HS-27A (cell line): ENCODE results near the gene ELP1.
"Not testable (repeated sequence)": the region's sequence is repeated elsewhere in the genome, so short reads cannot be mapped to it uniquely, and the experiment has no call there.

Experiments used
- DNase-seq: peaks from one replicate; pipeline ENCODE4 v3.0.0-alpha.2; 2012; ENCODE audit warnings: low read depth, missing footprints

Gene ELP1

GRCh38 chr9:108854094-108854493 is 79.8 kb downstream of the ELP1 start:
- no peak for DNase-seq

GRCh38 chr9:108852079-108852478 is 81.8 kb downstream of the ELP1 start:
- no peak for DNase-seq

- no peak for DNase-seq
Measured at GRCh38 chr9:108851138-108851537, 82.8 kb downstream of the ELP1 start.

- no peak for DNase-seq
Measured at GRCh38 chr9:108850293-108850897, 83.5 kb downstream of the ELP1 start.

GRCh38 chr9:108848296-108848695 is 85.6 kb downstream of the ELP1 start:
- not testable (repeated sequence) for DNase-seq

- no peak for DNase-seq
Measured at GRCh38 chr9:108845947-108846346, 88.0 kb downstream of the ELP1 start.

- DNase-seq = no peak
Measured at GRCh38 chr9:108845507-108845906, 88.4 kb downstream of the ELP1 start.

- no peak for DNase-seq
Measured at GRCh38 chr9:108844856-108845255, 89.1 kb downstream of the ELP1 start.

GRCh38 chr9:108844391-108844790 is 89.5 kb downstream of the ELP1 start:
- no peak for DNase-seq

GRCh38 chr9:108842610-108843295 is 91.2 kb downstream of the ELP1 start:
- DNase-seq = no peak

GRCh38 chr9:108839561-108839960 is 94.4 kb downstream of the ELP1 start:
- DNase-seq = not testable (repeated sequence)

- no peak for DNase-seq
Measured at GRCh38 chr9:108838017-108838416, 95.9 kb downstream of the ELP1 start.

- no peak for DNase-seq
Measured at GRCh38 chr9:108837530-108837929, 96.4 kb downstream of the ELP1 start.

- no peak for DNase-seq
Measured at GRCh38 chr9:108836781-108837180, 97.1 kb downstream of the ELP1 start.

GRCh38 chr9:108836319-108836718 is 97.6 kb downstream of the ELP1 start:
- no peak for DNase-seq

GRCh38 chr9:108835831-108836230 is 98.1 kb downstream of the ELP1 start:
- no peak for DNase-seq

- DNase-seq = no peak
Measured at GRCh38 chr9:108834959-108835665, 98.8 kb downstream of the ELP1 start.

GRCh38 chr9:108832179-108832500 is 101.8 kb downstream of the ELP1 start:
- DNase-seq = no peak

- no peak for DNase-seq
Measured at GRCh38 chr9:108831496-108832178, 102.3 kb downstream of the ELP1 start.

GRCh38 chr9:108830272-108830671 is 103.7 kb downstream of the ELP1 start:
- DNase-seq = no peak

GRCh38 chr9:108823829-108824228 is 110.1 kb downstream of the ELP1 start:
- no peak for DNase-seq
